ENCODE results near the gene ISYNA1.

GRCh38 chr19:18465964-18466339, 28.0 kb upstream of the ISYNA1 start:
- TF ChIP-seq GATA2 (IDR thresholded peaks at IDR 0.05; ENCODE audit: low read depth, low read length) (no peak), GATA3 (IDR thresholded peaks at IDR 0.05; ENCODE audit: low read depth, low read length) (no peak)
